ENCODE results near the gene BCORL1.

- TF ChIP-seq CTCF (IDR thresholded peaks at IDR 0.05) (no peak), POLR2AphosphoS5 (IDR thresholded peaks at IDR 0.05) (no peak), POLR2A (IDR thresholded peaks at IDR 0.05) (no peak), EP300 (IDR thresholded peaks at IDR 0.05) (no peak)
These were observed 21.0 kb upstream of the BCORL1 start for GRCh38 chrX:129961180-129962083.
